Hindlimb muscle (tissue), 1 donor: Measurements from ENCODE around the gene WWC2. TPM values are rescaled to one million over a fixed set of nuclear protein-coding genes. Genes with fewer than 3 reads are reported as not detected.
"Not testable (repeated sequence)": the region's sequence is repeated elsewhere in the genome, so short reads cannot be mapped to it uniquely, and the experiment has no call there.

Experiments
- DNase-seq: peaks from one replicate; pipeline ENCODE4 v3.0.0-alpha.2; 2013
- polyA plus RNA-seq: library from polyadenylated mRNA; unstranded; fragments of 120-200 nt; gene quantifications from one replicate; pipeline ENCODE4 v1.2.1, GENCODE V29; 2013; ENCODE audit not compliant: insufficient read length

The WWC2 gene
- polyA plus RNA-seq, 1 donor = 21.1 TPM

DNA sequence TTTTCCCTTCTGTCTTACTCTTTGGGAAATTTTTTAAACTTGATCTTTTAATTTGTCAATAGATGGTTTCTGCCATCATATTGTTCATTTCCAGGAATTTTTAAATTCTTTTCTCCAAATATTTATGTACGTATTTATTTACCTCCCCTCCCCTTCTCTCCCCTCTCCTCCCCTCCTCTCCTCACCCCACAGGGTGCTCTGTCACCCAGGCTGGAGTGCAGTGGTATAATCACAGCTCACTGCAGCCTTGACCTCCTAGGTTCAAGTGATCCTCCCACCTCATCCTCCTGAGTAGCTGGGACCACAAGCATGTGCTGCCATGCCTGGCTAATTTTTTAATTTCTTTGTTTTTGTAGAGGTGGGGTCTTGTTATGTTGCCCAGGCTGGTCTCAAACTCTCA, 73.8 kb downstream of the WWC2 start:
- no peak for DNase-seq

DNA sequence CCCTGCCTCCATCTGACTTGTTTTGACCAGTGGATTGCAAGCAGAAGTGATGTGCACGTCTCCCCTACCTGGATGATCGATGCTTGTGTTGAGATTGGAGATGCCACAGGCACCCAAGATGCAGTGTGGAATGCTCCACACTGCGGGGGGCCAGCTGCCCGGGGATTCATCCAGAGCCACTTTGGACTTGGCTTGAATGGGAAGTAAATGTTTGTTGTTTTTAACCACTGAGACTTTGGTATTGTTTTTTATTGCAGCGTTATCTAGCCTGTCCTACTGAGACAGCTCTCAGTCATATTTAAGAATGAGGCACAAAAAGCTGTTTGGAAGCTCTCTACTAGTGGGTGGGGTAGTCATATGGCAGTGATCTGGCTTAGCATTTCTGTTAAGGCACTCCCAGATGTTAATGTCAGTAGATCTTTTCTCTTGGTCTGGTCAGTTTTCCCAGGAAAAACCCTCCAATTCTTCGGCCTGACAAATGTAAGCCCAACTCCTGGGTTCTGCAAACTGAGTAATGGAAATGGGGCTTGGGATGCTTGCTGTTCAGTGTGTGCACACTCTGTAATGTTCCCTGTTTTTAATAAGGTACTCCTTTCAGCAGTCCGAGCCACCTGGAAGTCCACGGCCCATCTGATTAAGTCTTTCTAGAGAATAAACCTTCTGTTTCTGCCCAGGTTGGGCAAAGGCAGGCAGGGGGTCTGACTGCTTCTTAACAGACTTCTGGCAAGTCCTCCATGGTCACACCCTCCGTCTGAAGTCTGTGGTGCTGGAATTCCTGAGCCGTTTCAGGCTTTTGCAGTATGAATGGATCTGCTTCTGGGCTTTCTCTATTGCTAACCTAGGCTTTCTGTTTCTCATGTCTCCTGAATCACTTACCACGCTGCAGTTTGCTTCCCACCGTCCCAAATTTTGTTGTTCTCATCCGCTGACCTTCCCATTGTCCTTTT, 74.8 kb downstream of the WWC2 start:
- DNase-seq = no peak

DNA sequence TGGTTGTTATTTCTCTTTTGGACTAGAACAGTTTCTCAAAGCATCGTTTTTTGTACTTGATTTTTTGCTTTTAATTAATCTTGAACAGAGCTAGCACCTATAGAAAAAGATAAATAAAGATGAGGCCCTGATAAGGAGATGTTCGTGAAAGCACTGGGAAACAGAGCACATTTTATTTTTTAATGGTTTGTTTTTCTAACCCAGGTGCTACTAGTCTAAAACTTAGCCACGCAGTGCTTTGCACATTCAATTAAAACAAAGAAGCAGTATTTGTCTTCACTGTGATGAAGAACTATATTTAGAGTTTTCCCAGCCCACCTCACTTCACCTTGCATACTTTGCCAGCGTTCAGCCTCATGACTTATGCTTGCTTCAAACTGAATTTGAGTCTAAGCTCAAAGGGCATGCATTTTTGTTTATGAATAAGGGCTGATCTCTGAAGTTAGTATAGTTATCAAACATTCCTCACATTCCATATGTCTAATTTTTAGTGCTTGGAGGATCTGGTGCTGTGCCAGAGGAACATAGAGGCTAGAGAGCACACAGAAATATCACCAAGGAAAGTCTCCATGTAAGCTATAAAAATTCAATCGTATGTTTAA, 76.7 kb downstream of the WWC2 start:
- no peak for DNase-seq

DNA sequence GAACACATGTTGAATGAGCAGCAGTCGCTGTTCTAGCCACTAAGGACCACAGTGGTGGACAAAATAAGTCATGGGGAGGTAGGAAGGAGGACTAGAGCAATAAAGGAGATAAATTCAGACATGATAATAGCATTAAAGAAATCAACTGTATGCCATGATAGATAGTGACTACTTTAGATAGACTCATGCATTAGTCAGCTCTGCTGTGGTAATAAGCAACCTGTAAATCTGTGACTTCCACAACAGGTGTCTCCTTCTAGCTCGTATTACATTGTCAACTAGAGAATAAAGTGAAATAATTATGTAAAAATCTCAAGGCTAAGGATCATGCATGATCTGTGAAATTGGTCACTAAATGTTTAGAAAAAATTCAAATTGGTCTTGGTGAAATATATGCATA, 77.9 kb downstream of the WWC2 start:
- no peak for DNase-seq

DNA sequence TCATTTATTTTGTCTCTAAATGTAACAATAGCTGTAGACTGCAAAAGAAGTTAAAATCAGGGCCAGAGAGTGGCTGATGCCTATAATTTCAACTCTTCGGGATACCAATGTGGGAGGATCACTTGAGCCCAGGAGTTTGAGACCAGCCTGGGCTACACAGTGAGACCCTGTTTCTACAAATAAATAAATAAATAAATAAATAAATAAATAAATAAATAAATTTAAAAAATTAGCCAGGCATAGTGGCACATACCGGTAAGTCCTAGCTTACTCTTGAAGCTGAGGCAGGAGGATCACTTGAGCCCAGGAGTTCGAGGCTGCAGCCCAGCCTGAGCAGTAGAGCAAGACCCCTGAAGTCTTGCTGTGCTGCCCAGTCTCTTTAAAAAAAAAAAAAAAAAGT, 79.1 kb downstream of the WWC2 start:
- no peak for DNase-seq

DNA sequence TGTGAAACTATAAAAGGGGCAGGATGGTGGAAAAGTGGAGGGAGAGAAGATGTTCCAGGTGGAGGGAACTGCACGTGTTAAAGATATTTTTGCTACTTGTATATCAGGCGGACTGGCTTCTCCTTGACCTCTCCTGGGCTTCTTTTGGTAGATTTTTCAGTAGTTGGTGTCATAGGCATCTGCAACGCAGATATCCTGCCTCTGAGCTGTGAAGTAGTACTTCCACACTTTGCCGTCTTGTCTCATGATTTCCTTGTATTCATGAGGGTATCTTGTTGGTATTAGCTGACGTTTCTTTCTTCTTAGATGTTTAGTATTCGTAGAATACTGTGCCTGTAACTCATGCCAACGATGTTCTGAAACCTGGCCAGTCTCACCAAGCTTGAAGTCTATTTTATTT, 81.0 kb downstream of the WWC2 start:
- DNase-seq = no peak

DNA sequence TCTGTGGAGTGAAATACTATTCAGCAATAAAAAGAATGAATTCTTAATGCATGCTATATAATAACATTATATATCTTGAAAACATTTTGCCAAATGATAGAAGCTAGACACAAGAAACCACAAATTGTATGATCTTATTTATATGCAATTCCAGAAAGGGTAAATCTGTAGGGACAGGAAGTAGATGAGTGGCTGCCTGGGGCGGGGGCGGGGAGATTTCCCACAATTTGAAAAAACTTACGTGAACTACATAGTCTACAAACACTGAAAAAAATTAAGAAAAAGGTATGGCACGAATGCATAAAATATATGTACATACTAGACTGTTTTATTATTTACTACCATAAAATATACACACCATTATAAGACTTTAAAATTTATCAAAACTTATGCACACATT, 81.6 kb downstream of the WWC2 start:
- DNase-seq = no peak

DNA sequence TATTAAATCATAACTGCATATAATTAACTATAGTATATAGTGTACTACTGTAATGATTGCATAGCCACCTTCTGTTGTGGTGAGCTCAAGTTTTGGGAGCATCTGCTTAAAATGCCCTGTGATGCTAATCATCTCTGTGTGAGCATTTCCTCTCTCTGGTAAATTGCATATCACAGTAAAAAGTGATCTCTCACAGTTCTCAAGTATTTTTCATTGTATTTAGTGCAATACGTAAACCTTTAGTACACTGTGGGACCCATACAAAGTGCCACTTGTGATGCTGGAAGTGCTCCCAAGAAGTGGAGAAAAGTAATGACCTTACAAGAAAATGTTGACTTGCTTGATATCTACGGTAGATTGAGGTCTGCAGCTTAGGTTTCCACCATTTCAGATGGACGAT, 82.0 kb downstream of the WWC2 start:
- no peak for DNase-seq

DNA sequence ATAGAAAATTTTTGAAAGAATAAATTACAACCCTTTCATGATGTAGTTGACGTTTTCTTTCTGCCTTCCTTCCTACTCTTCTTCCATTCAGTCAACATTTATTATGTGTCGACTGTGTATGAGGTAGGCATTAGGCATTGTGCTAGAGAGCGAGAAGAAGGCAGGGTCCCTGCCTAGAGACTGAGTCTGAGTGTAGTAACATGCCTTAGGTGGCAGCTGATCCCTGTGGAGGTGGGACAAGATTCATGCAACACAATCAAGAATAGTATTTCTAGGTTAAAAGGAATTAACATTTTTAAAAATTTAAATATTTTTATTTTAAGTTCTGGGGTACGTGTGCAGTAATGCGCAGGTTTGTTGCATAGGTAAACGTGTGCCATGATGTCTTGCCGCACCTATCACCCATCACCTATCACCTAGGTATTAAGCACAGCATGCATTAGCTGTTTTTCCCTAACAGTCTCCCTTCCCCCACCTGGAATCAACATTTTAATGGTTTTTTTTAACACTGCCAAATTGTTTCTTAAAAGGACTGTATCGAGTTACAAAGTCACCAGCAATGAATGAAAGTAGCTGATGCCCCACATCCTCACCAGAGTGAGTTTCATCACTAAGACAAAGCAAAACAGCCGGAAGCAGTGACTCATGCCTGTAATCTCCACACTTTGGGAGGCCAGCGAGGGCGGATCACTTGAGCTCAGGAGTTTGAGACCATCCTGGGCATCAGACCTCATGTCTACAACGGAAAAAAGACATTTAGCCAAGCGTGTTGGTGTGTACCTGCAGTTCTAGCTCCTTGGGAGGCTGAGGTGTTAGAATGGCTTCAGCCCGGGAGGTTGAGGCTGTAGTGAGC, 84.0 kb downstream of the WWC2 start:
- DNase-seq = no peak

DNA sequence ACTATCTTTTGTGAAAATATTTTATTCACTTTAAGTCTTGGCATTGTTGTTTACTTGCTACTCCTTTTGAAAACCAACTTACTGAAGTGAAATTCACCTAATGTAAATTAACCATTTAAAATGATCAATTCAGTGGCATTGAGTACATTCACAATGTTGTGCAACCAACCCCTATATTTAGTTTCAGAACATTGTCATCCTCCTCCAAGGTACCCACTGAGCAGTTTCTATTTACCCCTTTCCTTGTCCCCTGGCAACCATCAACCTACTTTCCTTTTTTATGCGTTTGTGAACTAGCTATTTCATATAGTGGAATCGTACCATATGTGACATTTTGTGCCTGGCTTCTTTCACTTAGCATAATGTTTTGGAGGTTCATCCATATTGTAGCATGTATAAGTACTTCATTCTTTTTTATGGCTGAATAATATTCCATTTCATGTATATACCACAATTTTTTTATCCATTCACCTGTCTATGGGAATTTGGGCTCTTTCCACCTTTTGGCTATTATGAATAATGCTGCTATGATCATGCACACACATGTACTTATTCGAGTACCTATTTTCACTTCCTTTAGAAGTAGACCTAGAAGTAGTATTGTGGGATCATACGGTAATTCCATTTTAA, 85.0 kb downstream of the WWC2 start:
- DNase-seq = no peak

DNA sequence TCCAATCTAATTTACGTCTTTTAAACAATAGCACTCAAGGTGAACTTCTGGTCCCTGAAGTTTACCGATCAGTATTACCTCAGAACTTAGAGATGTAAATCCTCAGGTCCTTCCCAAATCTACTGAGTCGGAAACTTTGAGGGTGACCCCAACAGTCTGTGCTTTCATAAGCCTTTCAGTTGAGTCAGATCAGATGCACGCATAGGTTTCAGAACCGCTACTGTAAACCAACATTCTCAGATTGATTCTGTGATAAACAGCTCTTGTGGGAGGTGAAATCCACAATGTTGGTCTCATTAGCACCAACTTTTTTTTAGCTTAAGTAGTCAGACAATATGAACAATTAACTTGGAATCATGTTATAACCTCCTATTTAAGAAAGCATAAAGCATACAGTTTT, 86.0 kb downstream of the WWC2 start:
- DNase-seq = no peak

DNA sequence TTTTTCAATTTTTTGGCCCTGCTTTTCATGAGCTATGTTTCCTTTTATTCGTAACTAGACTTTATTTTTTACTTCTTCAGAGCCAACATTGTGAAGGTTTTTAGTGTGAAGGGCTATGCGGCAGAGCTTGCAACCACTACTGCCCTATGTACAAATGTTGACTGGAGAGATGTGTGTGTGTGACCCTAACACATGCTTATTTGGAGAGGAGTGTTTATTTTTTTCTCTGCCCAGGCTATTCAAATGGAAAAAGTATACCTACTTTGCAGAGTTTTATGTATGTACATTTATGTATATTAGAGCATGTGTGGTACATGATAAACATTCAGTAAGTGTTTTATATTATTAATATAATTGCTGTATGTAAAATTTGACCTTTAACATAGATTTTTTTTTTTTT, 86.5 kb downstream of the WWC2 start:
- DNase-seq = no peak

DNA sequence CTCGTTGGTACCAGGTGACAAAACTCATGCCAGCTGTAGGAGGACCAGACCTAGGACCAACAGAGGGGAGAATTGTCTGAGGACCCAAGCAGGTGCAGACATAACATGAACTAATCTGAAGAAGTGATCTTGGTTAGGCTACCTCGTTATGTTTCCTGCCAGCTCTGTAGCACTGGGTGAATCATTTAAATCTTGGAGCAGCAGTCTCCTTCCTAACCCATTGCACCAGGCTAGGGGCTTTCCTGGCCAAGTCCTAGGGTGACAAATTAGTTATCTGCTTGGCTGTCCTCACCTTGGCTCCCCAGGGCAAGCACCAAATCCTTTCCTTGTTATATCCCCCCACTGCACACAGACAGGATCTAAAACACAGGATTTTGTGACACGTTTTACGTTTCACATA, 87.8 kb downstream of the WWC2 start:
- DNase-seq = no peak

DNA sequence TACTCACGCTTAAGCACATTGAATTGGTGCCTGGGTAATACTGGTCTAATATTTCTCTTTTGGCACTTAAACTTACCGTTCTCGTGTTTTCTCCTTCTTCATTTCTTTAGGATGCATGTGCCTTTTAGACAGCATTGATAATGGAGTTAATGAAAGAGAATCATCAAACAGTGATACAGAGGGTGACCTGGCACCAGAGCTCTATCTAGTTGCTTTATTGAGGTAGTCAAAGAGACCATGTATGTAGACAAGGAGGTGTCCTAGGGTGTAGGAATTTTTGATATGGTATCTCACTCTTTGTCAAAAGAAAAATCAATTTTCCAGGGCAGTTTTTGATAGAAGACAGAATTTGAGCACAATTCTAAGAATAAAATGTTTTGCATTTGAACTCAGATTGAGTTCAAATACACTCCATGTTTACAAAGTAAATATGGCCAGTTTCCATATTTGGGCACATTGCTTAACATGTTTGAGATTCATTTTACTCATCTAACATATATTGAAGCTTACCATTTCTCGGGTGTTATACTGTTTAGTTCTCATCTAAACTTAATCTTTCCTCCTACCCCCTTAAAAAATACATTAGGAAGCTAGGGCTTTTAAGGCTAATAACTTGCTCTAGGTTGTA, 92.0 kb downstream of the WWC2 start:
- no peak for DNase-seq

DNA sequence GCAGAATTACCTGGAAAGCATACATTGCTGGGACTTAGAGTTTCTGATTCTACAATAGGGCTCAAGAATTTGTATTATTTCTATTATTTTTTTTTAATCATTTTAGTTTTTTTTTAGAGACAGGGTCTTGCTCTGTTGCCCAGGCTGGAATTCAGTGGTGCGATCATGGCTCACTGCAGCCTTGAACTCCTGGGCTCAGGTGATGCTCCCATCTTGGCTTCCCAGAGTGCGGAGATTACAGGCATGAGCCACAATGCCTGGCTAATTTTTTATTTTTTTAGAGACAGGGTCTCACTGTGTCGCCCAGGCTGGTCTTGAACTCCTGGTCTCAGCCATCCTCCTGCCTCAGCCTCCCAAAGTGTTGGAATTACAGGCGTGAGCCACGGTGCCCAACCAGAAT, 92.6 kb downstream of the WWC2 start:
- no peak for DNase-seq

DNA sequence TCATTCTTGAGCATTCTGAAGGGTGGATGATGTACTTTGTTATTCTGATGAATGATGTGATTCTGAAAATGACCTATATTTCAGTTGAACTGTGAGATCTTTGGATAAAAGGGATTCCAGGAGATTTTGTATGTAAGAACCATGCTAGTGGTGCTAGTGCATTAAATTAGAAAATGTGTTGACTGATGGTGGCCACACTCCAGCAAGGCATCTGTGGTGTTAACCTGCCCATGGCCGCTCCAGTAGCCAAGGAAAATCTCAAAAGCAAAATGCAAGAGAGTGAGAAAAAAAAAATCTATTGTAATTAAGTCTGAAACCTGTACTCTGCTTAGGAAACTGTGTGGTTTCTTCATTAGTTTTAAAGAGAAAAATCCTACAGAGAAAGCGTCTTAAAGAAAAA, 93.5 kb downstream of the WWC2 start:
- no peak for DNase-seq

DNA sequence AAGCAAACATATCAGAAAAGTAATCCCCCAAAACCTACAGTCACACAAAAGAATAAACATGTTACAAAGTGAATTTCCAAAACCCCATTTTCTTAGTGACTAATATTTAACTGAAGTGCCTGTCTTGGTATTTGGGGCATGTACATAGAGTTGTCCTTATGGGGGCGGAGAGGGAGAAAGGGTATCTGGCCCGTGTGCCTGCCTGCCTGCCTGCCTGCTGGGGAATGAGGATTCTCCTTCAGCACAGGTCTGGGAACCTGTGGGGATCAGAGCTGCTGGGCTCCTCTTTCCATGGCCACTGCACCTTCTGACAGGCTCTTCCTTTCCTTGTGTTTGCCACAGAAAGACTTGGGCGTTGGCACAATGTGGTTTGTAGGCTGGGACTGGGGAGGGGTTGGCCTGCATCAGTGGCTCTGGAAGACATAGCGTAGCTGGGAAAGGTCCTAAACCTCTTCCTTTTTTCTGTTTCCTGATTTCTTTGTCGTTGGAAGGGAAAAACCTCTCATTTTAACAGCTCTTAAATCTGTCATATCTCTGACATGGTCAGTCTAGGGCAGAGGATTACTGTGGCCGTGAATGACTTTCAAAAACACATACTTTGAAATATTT, 94.8 kb downstream of the WWC2 start:
- DNase-seq = not testable (repeated sequence)

DNA sequence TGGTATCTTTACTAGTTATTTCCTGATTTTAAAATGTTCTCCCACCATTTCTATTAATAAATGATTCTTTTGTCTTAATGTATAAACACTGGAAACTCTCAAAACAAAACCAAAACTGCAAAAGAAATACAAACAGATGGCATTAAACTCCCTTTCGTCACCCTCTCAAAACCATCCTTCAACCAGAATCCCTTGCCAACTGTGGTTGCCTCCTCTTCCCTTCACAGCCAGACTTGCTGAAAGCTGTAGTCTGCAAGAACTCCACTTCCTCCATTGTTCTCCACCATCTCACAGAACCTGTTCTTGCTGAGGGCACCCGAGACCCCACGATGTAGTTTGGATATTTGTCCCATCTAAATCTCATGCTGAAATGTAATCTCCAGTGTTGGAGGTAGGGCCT, 96.5 kb downstream of the WWC2 start:
- no peak for DNase-seq

DNA sequence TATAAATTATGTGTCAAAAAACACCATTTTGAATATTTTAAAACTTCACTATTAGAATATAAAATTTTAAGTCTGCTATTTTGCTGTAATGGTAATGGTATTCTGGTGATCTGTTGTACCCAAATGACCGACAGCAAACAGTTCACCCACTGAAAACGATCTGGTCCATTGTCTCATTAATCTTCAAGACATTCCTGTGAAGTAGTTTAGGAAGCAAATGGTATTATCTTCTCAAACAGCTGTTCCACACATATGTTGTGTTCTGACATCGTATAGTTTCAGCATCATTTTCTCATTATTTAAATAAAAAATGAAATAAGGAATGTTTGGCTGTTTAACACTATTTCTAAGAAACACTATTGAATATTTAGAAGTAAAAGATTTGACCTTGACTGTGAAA, 98.1 kb downstream of the WWC2 start:
- DNase-seq = no peak

DNA sequence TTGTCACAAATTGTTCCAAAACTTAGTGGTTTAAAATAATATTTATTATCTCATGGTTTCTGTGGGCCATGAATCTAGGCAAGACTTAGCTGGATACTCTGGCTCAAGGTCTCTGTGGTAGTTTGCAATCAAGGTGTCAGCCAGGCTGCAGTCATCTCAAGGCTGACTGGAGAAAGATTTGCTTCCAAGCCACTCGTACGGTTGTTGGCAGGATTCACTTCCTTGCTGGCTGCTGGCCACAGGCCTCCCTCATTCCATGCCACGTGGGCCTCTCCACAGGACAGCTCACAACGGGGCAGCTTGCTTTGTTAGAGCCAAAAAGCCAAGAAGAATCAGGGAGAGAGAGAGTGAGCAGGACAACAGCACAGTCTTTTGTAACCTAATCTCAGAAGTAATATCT, 101.4 kb downstream of the WWC2 start:
- DNase-seq = no peak

DNA sequence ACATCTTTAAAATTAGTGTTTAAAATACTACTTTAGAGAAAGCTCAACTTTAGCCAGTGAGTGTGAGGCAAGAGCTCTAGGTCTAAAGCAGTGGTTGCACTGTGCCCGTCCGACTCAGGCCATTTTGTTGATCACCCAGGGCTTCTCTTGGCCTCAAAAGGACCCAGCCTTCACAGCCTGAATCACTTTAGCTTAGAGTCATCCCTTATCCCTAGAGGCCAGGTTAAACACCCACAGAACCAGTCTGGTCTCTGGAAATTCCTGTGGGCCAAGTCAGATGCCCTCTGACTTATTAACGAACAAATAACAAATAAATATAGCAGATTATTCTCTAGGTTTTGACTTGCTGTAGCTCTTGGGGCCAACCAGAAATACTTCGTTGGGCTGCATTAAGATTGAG, 102.3 kb downstream of the WWC2 start:
- DNase-seq = no peak

DNA sequence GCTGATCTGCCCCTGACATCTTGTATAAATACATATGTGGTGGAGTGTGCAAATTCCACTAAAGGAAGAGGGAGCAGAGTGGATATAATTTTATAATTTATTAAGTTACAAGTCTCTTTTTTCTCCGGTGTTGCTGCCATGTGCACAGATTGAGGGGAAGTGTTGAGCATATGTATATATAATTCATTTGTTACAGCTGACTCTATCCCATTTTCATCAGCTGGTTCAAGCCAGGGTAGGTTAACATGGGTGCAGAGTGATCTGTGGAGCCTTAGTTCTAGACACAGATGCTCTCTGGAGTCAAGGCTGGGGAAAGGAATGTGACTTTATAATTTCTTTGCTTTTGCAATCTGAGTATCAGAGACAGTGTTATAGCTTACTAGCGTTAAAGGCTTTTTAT, 103.5 kb downstream of the WWC2 start:
- no peak for DNase-seq
